Heart right ventricle (tissue), 16 donors: ENCODE measurements around the gene HK1. TPM values are rescaled to one million over a fixed set of nuclear protein-coding genes. Genes with fewer than 3 reads are reported as not detected.
"Not testable (repeated sequence)": the region's sequence is repeated elsewhere in the genome, so short reads cannot be mapped to it uniquely, and the experiment has no call there.

Experiments used
- ATAC-seq, 8 donors: fragments of 200-7000 bp; cut with Tn5 transposase; one replicate each; pipeline ENCODE4 v1.9.1; 2020; ENCODE audit warnings: mild to moderate bottlenecking in 8 of 8, moderate library complexity in 8 of 8, moderate number of reproducible peaks in 1 of 8
- DNase-seq, 2 donors: peaks; one replicate each; pipeline ENCODE4 v3.0.0-alpha.2; 2020
- H3K27ac ChIP-seq, 10 donors: fragments of 200-600 bp; sonication (generic) in 2 of 10; one replicate each; pipeline versions ENCODE4 v1.5.0 to v1.8.0; 2020 to 2022; ENCODE audit warnings: mild to moderate bottlenecking in 3 of 10
- H3K27me3 ChIP-seq, 7 donors: fragments of 200-600 bp; one replicate each; pipeline ENCODE4 v1.8.0; 2021 to 2022; ENCODE audit warnings: mild to moderate bottlenecking in 2 of 7
- H3K36me3 ChIP-seq, 9 donors: fragments of 200-600 bp; sonication (generic) in 1 of 9; one replicate each; pipeline versions ENCODE4 v1.5.0 to v1.8.0; 2020 to 2022; ENCODE audit warnings: mild to moderate bottlenecking in 2 of 9
- H3K4me1 ChIP-seq, 9 donors: fragments of 200-600 bp; sonication (generic) in 1 of 9; one replicate each; pipeline versions ENCODE4 v1.5.0 to v1.8.0; 2020 to 2022; ENCODE audit warnings: mild to moderate bottlenecking in 4 of 9
- H3K4me3 ChIP-seq, 10 donors: fragments of 200-600 bp; sonication (generic) in 2 of 10; one replicate each; pipeline versions ENCODE4 v1.5.0 to v1.8.0; 2020 to 2022; ENCODE audit warnings: mild to moderate bottlenecking in 7 of 10, moderate library complexity in 2 of 10
- H3K9me3 ChIP-seq, 11 donors: fragments of 200-600 bp in 10 of 11; sonication (generic) in 2 of 11; one replicate each; pipeline versions ENCODE4 v1.5.0 to v1.8.0; 2013 to 2022; ENCODE audit warnings: mild to moderate bottlenecking in 2 of 11, control low read depth in 1 of 11, moderate library complexity in 1 of 11
- WGBS, 2 donors: extraction: QIAGEN DNeasy Blood & Tissue Kit; methylation state at CpG; one replicate each; pipeline ENCODE4 v1.1.7; 2013; ENCODE audit warnings: inconsistent platforms in 1 of 2; 5-methylcytosine and 5-hydroxymethylcytosine counted together
- intact Hi-C, 10 donors: fragments of 100-400 bp; cut with DNase I; formaldehyde crosslinking; loops; one replicate each; pipeline versions ENCODE4 v1.11.1 to v1.14.2; 2022
- polyA plus RNA-seq, 2 donors: library from polyadenylated mRNA; stranded (reverse); fragments of 200-250 nt; gene quantifications; one replicate each; pipeline ENCODE4 v1.2.3, GENCODE V29; 2013
- total RNA-seq, 10 donors: library from RNA; stranded (reverse); fragmentation: NEBNext Ultra II Directional in 3 of 10; extraction: Animal tissue kit (Norgen Biotek cat#: 25700) in 3 of 10; gene quantifications; one replicate each; pipeline versions ENCODE4 v1.2.1 to v1.2.4, GENCODE V29; 2021 to 2023
- TF ChIP-seq, protein P1 (sequence below), 9 donors: fragments of 200-600 bp; sonication (generic) in 2 of 9; IDR thresholded peaks; one replicate each; pipeline versions ENCODE4 v1.5.0 to v1.8.0; 2021 to 2022; ENCODE audit warnings: antibody characterized with exemption in 9 of 9, mild to moderate bottlenecking in 5 of 9, moderate library complexity in 1 of 9
- donor health status: Arrhythmogenic right ventricular cardiomyopathy.
- donor health status: ischemic (EF 13 %, LVEDD 7.1; RV severe dilation, severe dysfunction).
- donor health status: healthy with polysubstance abuse.
- donor health status: DM: no; HTN: yes; CAD: no.
- donor health status: DM: no; HTN: no; CAD: no.
- donor health status: ischemic (EF 25% LVEDD 6.9; RV normal size, moderate dysfunction).
- donor health status: ischemic (EF 25% LVEDD 5.7; RV mildly dilated, moderate dysfunction).
- donor health status: healthy.
- donor health status: DM: yes; HTN: yes; CAD: no.
- donor health status: Ischemic cardiomyopathy.
- donor health status: ischemic (EF 35%, LVEDD 5.7; RV mildly dilated, moderate dysfunction).
- donor health status: nonischemic (EF 11% LVEDD 7.7; RV severe dilation, severe dysfunction).
- donor health status: DM: yes; HTN: yes; CAD: no.
- donor health status: PGD.
- donor health status: ischemic (EF 29% LVEDD 5.4; RV normal size, mild dysfunction).
- donor health status: nonischemic (EF 23%, LVEDD 6.1; RV moderate dilation, normal function).

Gene HK1
- total and polyA plus RNA-seq, 12 donors = 51.9 to 322 (median 233) TPM

DNA sequence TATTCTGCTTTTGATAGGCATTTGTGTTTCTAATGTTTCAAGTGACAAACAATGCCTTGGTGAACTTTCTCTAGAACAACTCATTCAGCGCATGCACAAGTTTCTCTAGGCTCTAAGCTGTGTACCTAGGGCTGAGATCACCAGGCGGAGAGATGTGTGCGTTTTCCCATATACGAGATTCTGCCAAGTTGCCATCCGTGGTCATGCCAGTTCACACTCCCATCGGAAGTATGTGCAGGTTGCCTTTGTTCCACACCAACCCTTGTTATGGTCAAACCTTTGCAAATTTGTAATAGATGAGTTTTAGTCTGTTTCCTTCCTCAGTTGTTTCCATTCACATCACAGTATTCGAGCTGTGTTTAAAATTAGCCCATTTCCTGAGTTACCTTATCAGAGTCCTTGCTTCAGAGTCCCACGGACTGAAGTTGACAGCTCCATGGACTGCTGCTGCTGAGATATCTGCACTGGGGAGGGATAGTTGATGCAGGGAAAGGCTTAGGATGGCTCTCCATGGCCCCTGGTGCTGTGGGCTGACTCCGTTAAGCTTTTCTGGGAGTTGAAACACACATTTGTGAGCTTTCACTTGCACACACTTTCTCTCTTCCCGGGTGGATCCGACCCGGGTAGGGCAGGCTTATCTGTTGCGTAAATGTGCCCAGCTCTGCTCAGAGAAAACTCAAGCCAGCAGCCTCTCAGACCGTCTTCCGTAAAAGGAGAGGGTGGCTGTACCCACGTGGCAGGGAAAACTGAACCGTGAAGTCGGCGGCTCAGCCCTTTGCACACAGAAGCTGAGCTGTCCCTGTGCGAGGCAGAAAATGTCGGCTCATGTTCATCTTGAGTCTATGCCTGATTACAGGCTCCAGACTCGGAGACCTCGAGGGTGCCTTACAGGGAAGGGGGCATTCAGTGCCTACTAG is 49.4 kb downstream of the HK1 start:
- intact Hi-C loops = loop anchor here in 2 of 10 donors (5.0 to 10.0 kb wide), 2 partner anchors 35 to 47 kb away; no protein-coding TSS in a partner anchor
- ATAC-seq = peak; percentile 79 to 90 (median 90)

DNA sequence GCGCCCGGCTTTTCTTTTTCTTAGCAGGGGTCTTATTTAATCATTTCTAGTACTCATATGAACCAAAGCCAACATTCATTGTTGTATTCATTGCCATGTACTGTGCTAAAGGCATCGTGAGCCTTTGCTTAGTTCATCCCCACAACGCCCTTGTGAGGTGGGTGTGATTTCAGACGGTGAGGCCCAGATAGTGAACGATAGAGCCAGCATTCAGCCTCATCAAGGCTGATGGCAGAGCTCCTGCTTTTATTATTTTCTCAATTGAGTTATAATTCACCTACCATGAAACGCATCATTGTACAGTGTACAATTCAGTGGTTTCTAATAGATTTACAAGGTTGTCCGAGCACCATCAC is 50.1 kb downstream of the HK1 start:
- no peak for ATAC-seq
- intact Hi-C loops = loop anchor here in 2 of 10 donors (5.0 to 10.0 kb wide), 2 partner anchors 34 to 46 kb away; no protein-coding TSS in a partner anchor

More for the DNA sequence above, 49.4 kb downstream of the HK1 start:
- Histone ChIP-seq H3K27me3 (no peaks in the 10 kb centered on the region), H3K4me3 (peak overlapping the region in 7 of 10 donors; percentile 21 to 40 (median 32)), H3K9me3 (no peaks in the 10 kb centered on the region), H3K4me1 (peaks cover 12 to 99% (median 94%) of the 10 kb centered on the region in 9 donors), H3K36me3 (peaks cover 0 to 26% (median 0%) of the 10 kb centered on the region in 9 donors), H3K27ac (peak overlapping the region; percentile 67 to 89 (median 85))
- WGBS, 2 donors = 11 to 15% methylated on average over 23 of the region's 23 CpGs
- TF ChIP-seq, protein P1, sequence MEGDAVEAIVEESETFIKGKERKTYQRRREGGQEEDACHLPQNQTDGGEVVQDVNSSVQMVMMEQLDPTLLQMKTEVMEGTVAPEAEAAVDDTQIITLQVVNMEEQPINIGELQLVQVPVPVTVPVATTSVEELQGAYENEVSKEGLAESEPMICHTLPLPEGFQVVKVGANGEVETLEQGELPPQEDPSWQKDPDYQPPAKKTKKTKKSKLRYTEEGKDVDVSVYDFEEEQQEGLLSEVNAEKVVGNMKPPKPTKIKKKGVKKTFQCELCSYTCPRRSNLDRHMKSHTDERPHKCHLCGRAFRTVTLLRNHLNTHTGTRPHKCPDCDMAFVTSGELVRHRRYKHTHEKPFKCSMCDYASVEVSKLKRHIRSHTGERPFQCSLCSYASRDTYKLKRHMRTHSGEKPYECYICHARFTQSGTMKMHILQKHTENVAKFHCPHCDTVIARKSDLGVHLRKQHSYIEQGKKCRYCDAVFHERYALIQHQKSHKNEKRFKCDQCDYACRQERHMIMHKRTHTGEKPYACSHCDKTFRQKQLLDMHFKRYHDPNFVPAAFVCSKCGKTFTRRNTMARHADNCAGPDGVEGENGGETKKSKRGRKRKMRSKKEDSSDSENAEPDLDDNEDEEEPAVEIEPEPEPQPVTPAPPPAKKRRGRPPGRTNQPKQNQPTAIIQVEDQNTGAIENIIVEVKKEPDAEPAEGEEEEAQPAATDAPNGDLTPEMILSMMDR (IDR thresholded peaks at IDR 0.05) = no peak
- peak; percentile 61 to 74 for DNase-seq

DNA sequence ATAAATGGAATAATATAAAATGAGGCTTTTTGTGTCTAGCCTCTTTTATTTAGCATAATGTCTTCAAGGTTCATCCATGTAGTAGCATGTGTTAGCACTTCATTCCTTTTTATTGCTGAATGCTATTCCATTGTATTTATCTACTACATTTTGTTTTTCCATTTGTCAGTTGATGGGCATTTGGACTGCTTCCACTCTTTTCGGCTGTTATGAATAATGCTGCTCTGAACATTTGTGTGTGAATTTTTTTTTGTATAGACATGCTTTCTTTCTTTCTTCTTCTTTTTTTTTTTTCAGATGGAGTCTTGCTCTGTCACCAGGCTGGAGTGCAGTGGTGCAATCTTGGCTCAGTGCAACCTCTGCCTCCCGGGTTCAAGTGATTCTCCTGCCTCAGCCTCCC is 50.6 kb downstream of the HK1 start:
- H3K9me3 ChIP-seq, DNase-seq, H3K4me3 ChIP-seq, H3K27me3 ChIP-seq, ATAC-seq: not testable (repeated sequence)
- Histone ChIP-seq H3K36me3 (peaks cover 0 to 26% (median 0%) of the 10 kb centered on the region in 9 donors), H3K27ac (peak overlapping the region; percentile 67 to 89 (median 85)), H3K4me1 (peaks cover 23 to 100% (median 94%) of the 10 kb centered on the region in 9 donors)
- WGBS, 2 donors = 49 to 50% methylated on average over 2 of the region's 2 CpGs
- intact Hi-C loops = loop anchor here in 2 of 10 donors (5.0 to 10.0 kb wide), 2 partner anchors 33 to 46 kb away; no protein-coding TSS in a partner anchor

More for the DNA sequence above, 50.1 kb downstream of the HK1 start:
- H3K9me3 ChIP-seq = no peaks in the 10 kb centered on the region
- peaks cover 17 to 100% (median 94%) of the 10 kb centered on the region in 9 donors for H3K4me1 ChIP-seq
- peak overlapping the region in 7 of 10 donors; percentile 1 to 40 (median 32) for H3K4me3 ChIP-seq
- no peak for DNase-seq
- 36 to 45% methylated on average over 8 of the region's 8 CpGs for WGBS, 2 donors
- peaks cover 0 to 26% (median 0%) of the 10 kb centered on the region in 9 donors for H3K36me3 ChIP-seq
- TF ChIP-seq, protein P1 (IDR thresholded peaks at IDR 0.05) = no peak
- peak overlapping the region; percentile 67 to 89 (median 85) for H3K27ac ChIP-seq
- H3K27me3 ChIP-seq = no peaks in the 10 kb centered on the region

GRCh38 chr10:69329721-69330178 is 51.5 kb downstream of the HK1 start:
- Histone ChIP-seq H3K4me3 (no peak overlapping the region), H3K27ac (peak overlapping the region in 9 of 10 donors; percentile 16 to 89 (median 84)), H3K27me3 (no peaks in the 10 kb centered on the region), H3K9me3 (no peaks in the 10 kb centered on the region), H3K4me1 (peaks cover 30 to 100% (median 94%) of the 10 kb centered on the region in 9 donors), H3K36me3 (peaks cover 0 to 26% (median 0%) of the 10 kb centered on the region in 9 donors)
- intact Hi-C loops = loop anchor here in 3 of 10 donors (5.0 to 10.0 kb wide), 3 partner anchors 33 to 48 kb away; no protein-coding TSS in a partner anchor
- ATAC-seq = no peak
- WGBS, 2 donors = 76 to 83% methylated on average over 3 of the region's 3 CpGs
- DNase-seq = no peak
- TF ChIP-seq, protein P1 (IDR thresholded peaks at IDR 0.05) = no peak
